GM18526 (cell line): ENCODE measurements around the gene CHID1.

Experiments
- POLR2A ChIP-seq: IDR thresholded peaks from 3 replicates; pipeline ENCODE4 v1.6.1; 2011; ENCODE audit not compliant: insufficient read length; ENCODE audit errors: extremely low read depth

CHID1 gene

DNA sequence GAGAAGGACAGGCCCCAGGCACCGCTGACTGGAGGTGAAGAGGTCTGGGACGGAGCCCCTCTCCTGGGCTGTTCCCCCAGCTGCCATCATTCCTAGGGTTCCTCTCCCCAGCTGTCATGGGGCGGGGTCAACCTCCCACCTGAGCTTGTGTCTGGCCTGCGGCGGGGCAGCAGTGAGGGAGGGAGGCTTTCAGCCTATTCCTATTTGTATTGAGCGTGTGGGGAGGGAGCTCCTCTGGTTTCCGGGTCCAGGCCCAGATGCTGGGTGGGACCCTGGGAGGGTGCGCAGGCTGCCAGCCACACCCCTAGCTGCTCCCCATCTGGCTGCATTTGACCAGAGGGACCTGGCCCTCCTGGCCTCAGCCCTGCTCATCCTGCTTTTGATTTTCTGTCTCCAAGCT lies 54.2 kb downstream of the CHID1 start:
- no peak for TF ChIP-seq POLR2A

GRCh38 chr11:855796-856195 lies 54.8 kb downstream of the CHID1 start:
- TF ChIP-seq POLR2A, result no peak

DNA sequence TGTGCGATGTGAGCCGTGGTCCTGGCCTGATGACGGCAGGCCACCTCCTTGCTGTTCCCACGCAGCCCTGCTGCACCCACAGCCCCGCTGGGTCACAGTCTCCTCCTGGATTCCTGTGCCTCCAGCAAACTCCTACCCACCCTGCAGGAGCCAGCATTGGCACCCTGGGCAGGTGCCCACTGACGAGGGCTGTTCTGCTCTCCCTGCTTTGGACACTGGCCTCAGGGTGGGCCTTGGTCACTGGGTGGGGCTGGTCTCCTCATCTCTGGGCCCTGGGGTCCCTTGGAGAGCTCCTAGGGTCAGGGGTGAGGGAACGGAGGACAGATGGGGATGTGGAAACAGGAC lies 55.3 kb downstream of the CHID1 start:
- no peak for TF ChIP-seq POLR2A

- TF ChIP-seq POLR2A, result no peak
Observed at GRCh38 chr11:854601-855329, 55.8 kb downstream of the CHID1 start.

DNA sequence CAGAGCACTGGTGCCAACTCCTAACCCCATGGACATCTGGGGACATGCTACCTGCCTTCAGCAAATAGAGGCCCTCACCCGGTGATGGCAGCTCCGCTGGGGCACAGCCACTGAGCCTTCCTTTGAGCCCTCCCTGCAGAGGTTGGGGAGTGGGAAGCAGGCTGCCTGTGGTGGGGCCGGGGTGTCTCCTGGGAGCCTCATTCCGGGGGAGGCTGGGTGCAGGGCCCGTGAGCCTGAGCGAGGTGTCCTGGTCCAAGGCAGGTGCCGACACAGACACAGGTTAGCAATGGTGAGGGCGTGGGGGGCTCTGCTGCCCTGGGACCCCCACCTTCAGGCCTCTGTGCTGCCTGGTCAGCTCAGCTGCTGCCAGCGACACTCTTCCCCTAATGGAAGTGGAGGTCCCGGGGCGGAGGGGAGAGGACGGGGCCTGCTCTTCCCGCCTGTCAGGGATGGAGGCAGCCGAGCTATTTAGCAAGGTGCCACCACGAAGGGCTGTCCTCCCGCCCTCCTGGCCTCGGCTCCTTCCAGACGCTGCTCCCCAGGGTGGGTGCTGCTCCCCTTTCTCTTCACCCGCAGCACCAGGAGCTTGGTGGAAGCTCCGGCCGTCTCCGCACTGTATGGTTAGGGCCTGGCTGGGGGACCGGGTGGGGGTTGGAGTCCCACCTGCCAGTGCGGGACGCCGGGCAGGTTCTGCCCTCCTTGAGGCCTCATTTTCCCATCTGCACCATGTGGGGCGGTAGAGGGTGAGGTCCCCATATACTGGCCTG lies 56.7 kb downstream of the CHID1 start:
- TF ChIP-seq POLR2A, result no peak

GRCh38 chr11:852762-853161 lies 57.8 kb downstream of the CHID1 start:
- no peak for TF ChIP-seq POLR2A

- TF ChIP-seq POLR2A, result no peak
Observed at GRCh38 chr11:850775-851763, 59.5 kb downstream of the CHID1 start.

GRCh38 chr11:849951-850774 lies 60.4 kb downstream of the CHID1 start:
- TF ChIP-seq POLR2A, result no peak

DNA sequence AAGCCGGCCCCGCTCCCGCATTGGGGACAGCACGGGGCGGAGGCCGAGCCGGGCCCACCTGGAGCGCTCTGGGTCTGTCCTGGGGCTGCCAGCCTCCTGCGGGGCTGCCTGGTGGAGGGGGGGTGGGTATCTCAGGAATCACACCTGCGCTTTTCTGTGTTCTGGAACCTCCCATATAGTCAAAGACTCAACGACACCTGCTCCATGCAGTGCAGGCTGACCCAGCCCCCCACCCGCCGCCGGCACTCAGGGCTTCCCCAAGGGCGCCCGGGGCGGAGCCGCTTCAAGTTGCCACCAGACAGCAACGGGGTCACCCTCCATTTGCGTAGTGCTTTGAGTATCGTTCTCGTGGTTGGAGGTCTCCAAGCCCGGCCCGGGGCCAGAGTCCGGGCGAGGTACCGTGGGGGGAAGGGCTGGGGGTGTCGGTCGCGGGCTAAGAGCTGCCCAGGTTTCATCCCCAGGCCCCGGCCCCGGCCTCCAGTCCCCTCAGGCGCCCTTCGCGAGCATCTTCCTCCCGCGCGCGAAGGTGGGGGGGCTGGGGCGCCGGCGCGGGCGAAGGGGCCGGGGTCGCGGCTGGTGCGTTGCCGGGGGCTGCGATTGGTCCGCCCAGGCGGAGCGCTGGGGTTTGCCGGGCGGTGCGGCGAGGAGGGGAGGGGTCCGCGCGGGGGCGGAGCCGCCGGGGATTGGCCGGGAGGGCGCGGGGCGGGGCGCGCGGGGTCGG lies 61.3 kb downstream of the CHID1 start:
- TF ChIP-seq POLR2A, result no peak

- TF ChIP-seq POLR2A, result no peak
Observed at GRCh38 chr11:848380-848931, 62.2 kb downstream of the CHID1 start.

GRCh38 chr11:847876-848275 lies 62.7 kb downstream of the CHID1 start:
- TF ChIP-seq POLR2A, result no peak

- TF ChIP-seq POLR2A, result no peak
Observed at GRCh38 chr11:846496-847098, 64.0 kb downstream of the CHID1 start.

GRCh38 chr11:845872-846495 lies 64.6 kb downstream of the CHID1 start:
- no peak for TF ChIP-seq POLR2A
